Ectodermal cell (in vitro differentiated cells): ENCODE data around the gene PRSS33.

ENCODE experiments used
- H3K27ac ChIP-seq: 2 replicates; pipeline ENCODE4 v1.7.0; 2013; ENCODE audit warnings: mild to moderate bottlenecking, low read depth, low read length; ENCODE audit not compliant: insufficient read depth, poor library complexity, severe bottlenecking
- H3K27me3 ChIP-seq: 2 replicates; pipeline ENCODE4 v1.7.0; 2013; ENCODE audit warnings: mild to moderate bottlenecking, low read length; ENCODE audit not compliant: insufficient read depth, control insufficient read depth, poor library complexity, severe bottlenecking
- H3K36me3 ChIP-seq: one replicate; pipeline ENCODE4 v1.7.0; 2013; ENCODE audit warnings: low read length; ENCODE audit not compliant: control insufficient read depth, insufficient read depth
- H3K4me1 ChIP-seq: one replicate; pipeline ENCODE4 v1.7.0; 2013; ENCODE audit warnings: low read length; ENCODE audit not compliant: control insufficient read depth, insufficient read depth
- H3K4me3 ChIP-seq: 2 replicates; pipeline ENCODE4 v1.7.0; 2013; ENCODE audit warnings: low read depth, low read length, control low read depth; ENCODE audit not compliant: insufficient read depth
- H3K9me3 ChIP-seq: 2 replicates; pipeline ENCODE4 v1.7.0; 2013; ENCODE audit warnings: mild to moderate bottlenecking, low read length, moderate library complexity; ENCODE audit not compliant: control insufficient read depth
- WGBS, 2 experiments: methylation state at CpG; one replicate each; pipeline ENCODE4 v1.1.7; 2013; ENCODE audit warnings: missing lambda C conversion rate in 2 of 2; 5-methylcytosine and 5-hydroxymethylcytosine counted together

Gene PRSS33

GRCh38 chr16:2828521-2828840 is 41.1 kb upstream of the PRSS33 start:
- Histone ChIP-seq H3K27me3 (no peaks in the 10 kb centered on the region), H3K36me3 (no peaks in the 10 kb centered on the region), H3K4me1 (no peaks in the 10 kb centered on the region), H3K9me3 (no peaks in the 10 kb centered on the region), H3K4me3 (no peak overlapping the region), H3K27ac (no peak overlapping the region)
- WGBS, 2 experiments = 93 to 94% methylated on average over 8 of the region's 8 CpGs

- Histone ChIP-seq H3K27ac (no peak overlapping the region), H3K4me3 (no peak overlapping the region), H3K36me3 (no peaks in the 10 kb centered on the region), H3K4me1 (no peaks in the 10 kb centered on the region), H3K9me3 (no peaks in the 10 kb centered on the region), H3K27me3 (no peaks in the 10 kb centered on the region)
- WGBS, 2 experiments = 82 to 88% methylated on average over 14 of the region's 14 CpGs
These were observed 40.6 kb upstream of the PRSS33 start for GRCh38 chr16:2827831-2828520.

GRCh38 chr16:2827374-2827791 is 40.0 kb upstream of the PRSS33 start:
- Histone ChIP-seq H3K4me1 (no peaks in the 10 kb centered on the region), H3K27ac (no peak overlapping the region), H3K27me3 (no peaks in the 10 kb centered on the region), H3K36me3 (no peaks in the 10 kb centered on the region), H3K4me3 (no peak overlapping the region), H3K9me3 (no peaks in the 10 kb centered on the region)
- WGBS, 2 experiments = 90% methylated on average over 15 of the region's 15 CpGs

DNA sequence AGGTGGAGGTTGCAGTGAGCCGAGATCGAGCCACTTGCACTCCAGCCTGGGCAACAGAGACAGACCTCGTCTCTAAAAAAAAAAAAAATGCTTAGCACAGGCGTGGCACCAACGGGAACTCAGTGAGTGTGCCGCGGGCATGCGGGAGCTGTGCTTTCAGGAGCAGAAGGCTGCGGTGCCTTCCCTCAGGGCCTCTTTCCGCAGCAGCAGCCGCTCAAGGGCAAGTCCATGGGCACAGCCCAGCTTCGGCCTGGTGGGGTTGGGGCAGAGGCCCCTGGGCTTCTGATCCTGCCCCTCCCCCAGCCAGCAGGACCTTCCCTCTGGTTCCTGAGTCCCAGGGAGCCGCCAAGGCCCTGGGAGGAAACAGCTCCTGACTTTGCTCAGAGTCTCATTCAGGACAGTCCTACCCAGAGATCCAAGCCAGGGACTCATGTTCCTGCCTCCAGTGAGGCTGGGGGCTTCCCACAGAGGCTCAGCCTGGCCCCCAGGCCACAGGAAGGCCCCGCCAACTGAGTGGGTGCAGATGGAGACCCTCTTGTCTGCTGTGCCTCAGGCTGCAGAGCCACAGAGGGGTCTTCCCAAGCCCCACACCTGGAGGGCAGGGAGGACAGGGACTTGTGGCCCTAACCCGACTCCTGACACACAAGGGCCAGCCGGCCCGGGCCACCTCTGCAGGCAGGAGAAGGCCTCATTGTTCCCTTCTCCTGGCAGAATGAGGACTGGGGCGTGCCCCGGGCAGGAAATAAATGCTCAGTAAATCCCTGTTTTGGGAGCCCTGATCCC is 39.4 kb upstream of the PRSS33 start:
- no peaks in the 10 kb centered on the region for H3K36me3 ChIP-seq
- no peak overlapping the region for H3K27ac ChIP-seq
- no peaks in the 10 kb centered on the region for H3K9me3 ChIP-seq
- no peaks in the 10 kb centered on the region for H3K27me3 ChIP-seq
- WGBS, 2 experiments = 85 to 86% methylated on average over 19 of the region's 19 CpGs
- no peaks in the 10 kb centered on the region for H3K4me1 ChIP-seq
- no peak overlapping the region for H3K4me3 ChIP-seq

DNA sequence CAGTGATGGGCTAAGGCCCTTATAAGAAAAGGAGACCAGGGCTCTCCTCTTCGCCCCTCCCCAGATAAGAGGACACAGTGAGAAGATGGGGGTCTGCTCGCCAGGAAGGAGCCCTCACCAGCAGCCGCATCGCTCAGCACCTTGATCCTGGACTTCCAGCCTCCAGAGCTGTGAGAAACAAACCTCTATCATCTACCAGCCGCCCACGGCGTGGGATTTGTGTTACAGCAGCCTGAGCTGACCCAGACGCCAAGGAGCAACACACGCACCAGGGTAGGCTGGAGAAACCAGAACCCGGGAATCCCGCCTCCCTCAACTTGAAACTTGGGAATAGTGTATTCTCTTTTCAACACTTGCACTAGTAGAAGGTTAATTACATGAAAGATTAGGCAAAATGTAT is 38.5 kb upstream of the PRSS33 start:
- H3K27me3 ChIP-seq = no peaks in the 10 kb centered on the region
- no peaks in the 10 kb centered on the region for H3K9me3 ChIP-seq
- H3K4me1 ChIP-seq = no peaks in the 10 kb centered on the region
- H3K36me3 ChIP-seq = no peaks in the 10 kb centered on the region
- WGBS, 2 experiments = 82 to 91% methylated on average over 10 to 11 of the region's 11 CpGs
- no peak overlapping the region for H3K27ac ChIP-seq
- no peak overlapping the region for H3K4me3 ChIP-seq

DNA sequence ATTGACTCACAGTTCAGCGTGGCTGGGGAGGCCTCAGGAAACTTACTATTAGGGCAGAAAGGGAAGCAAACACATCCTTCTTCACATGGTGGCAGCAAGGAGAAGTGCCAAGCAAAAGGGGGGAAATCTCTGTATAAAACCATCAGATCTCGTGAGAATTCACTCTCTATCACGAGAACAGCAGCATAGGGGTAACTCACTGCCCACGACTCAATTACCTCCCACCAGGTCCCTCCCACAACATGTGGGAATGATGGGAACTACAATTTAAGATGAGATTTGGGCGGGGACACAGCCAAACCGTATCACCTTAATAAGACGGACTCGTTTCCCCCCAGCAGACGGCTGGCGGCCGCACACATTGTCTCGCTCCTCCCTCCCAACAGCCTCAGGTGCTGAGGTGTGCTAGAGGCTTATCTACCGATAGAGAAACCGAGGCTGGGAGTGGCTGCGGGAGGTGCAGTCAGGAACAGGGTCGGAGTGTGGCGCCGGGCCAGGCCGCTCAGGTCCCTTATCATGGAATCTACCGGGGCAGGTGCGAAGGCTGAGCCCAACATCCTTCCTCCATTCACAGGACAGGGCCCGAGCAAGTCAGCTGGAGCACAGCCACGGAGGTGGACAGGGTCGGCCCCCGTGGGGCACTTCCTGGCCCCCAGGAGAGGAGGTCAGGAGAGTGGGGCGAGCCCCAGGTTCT is 37.8 kb upstream of the PRSS33 start:
- no peaks in the 10 kb centered on the region for H3K36me3 ChIP-seq
- WGBS, 2 experiments = 88 to 89% methylated on average over 26 of the region's 26 CpGs
- H3K4me3 ChIP-seq = no peak overlapping the region
- no peaks in the 10 kb centered on the region for H3K27me3 ChIP-seq
- H3K27ac ChIP-seq = no peak overlapping the region
- H3K9me3 ChIP-seq = no peaks in the 10 kb centered on the region
- H3K4me1 ChIP-seq = peaks cover 4% of the 10 kb centered on the region

DNA sequence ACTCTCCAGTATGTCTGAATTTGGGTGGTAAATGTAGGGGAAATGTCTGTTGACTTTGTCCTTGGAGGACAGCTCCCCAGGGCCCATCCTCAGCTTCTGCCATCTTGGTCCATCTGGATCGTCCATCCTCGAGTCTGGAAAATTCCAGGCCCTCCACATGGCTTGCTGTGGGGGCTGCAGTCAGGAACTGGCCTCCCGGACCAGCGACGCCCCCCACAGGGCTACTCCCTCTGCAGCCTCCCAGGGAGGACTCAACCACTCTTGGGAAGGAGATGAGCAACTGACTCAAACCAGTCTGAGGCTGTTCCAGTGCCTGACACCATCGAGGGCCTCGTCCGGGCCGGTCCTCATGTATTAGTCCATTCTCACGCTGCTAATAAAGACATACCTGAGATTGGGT is 37.3 kb upstream of the PRSS33 start:
- Histone ChIP-seq H3K4me1 (peaks cover 5% of the 10 kb centered on the region), H3K4me3 (no peak overlapping the region), H3K27ac (no peak overlapping the region), H3K36me3 (no peaks in the 10 kb centered on the region), H3K9me3 (no peaks in the 10 kb centered on the region), H3K27me3 (no peaks in the 10 kb centered on the region)
- WGBS, 2 experiments = 91 to 92% methylated on average over 10 of the region's 10 CpGs

- no peaks in the 10 kb centered on the region for H3K27me3 ChIP-seq
- no peak overlapping the region for H3K4me3 ChIP-seq
- WGBS, 2 experiments = 88 to 92% methylated on average over 4 of the region's 4 CpGs
- H3K9me3 ChIP-seq = no peaks in the 10 kb centered on the region
- no peak overlapping the region for H3K27ac ChIP-seq
- peaks cover 5% of the 10 kb centered on the region for H3K4me1 ChIP-seq
- no peaks in the 10 kb centered on the region for H3K36me3 ChIP-seq
These were observed 35.1 kb upstream of the PRSS33 start for GRCh38 chr16:2822496-2822895.

DNA sequence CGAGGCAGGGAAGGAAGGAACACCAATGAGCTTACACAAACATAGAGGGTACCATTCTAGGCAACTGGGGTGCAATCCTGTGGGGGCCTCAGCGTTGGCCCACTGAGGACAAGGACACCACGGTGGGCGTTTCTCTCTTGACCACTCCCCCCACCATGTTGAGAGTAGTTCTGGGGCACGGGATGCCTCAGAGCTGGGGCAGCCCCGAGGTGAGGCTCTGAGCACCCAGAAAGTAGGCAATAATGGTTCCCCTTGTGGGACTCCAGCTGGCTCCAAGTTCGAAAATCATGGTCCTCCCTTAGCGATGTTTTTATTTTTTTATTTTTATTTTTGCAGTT is 34.8 kb upstream of the PRSS33 start:
- Histone ChIP-seq H3K4me1 (peaks cover 5% of the 10 kb centered on the region), H3K9me3 (no peaks in the 10 kb centered on the region), H3K4me3 (no peak overlapping the region), H3K27ac (no peak overlapping the region), H3K36me3 (no peaks in the 10 kb centered on the region), H3K27me3 (no peaks in the 10 kb centered on the region)
- 87 to 88% methylated on average over 7 to 8 of the region's 8 CpGs for WGBS, 2 experiments

DNA sequence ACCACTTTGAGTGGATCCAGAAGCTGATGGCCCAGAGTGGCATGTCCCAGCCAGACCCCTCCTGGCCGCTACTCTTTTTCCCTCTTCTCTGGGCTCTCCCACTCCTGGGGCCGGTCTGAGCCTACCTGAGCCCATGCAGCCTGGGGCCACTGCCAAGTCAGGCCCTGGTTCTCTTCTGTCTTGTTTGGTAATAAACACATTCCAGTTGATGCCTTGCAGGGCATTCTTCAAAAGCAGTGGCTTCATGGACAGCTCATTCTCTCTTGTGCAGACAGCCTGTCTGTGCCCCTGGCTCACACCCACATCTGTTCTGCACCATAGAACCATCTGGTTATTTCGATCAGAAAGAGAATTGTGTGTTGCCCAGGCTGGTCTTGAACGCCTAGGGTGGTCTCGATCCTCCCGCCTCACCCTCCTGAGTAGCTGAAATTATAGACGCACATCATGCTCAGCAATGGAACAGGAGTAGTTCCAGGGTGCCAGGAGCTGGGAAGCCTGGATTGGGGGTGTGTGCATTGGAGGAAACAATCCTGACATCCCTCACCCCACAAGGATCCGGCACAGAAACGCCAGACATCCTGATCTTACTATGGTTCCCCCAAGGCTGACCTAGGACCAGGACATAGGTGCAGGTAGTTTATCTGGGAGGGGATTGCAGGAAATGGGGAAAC is 34.3 kb upstream of the PRSS33 start:
- no peaks in the 10 kb centered on the region for H3K36me3 ChIP-seq

More for the DNA sequence above, 34.3 kb upstream of the PRSS33 start:
- Histone ChIP-seq H3K27ac (no peak overlapping the region), H3K4me1 (peaks cover 5% of the 10 kb centered on the region), H3K4me3 (no peak overlapping the region), H3K9me3 (no peaks in the 10 kb centered on the region), H3K27me3 (no peaks in the 10 kb centered on the region)
- 84% methylated on average over 9 of the region's 9 CpGs for WGBS, 2 experiments
